ENCODE measurements around the gene RHPN2. TPM values are rescaled to one million over a fixed set of nuclear protein-coding genes. Genes with fewer than 3 reads are reported as not detected.

RHPN2 gene
- total RNA-seq, 2 donors from 2014 or later: 40.0 to 78.3 TPM

- no peak for TF ChIP-seq CTCF (IDR thresholded peaks at IDR 0.05)
- intact Hi-C loops (cut with DNase I): no loop called here
- Histone ChIP-seq H3K9me3 (no peaks in the 10 kb centered on the region), H3K27ac (no peak overlapping the region), H3K4me1 (no peaks in the 10 kb centered on the region), H3K27me3 (no peaks in the 10 kb centered on the region), H3K9ac (ENCODE audit: low read depth in 2 of 2, low read length in 2 of 2) (no peak overlapping the region), H3K4me3 (no peak overlapping the region), H3K36me3 (no peaks in the 10 kb centered on the region)
- no peak for DNase-seq
Observed at GRCh38 chr19:32930567-32930966, 134.1 kb downstream of the RHPN2 start.

- Histone ChIP-seq H3K27me3 (no peaks in the 10 kb centered on the region), H3K4me3 (no peak overlapping the region), H3K4me1 (no peaks in the 10 kb centered on the region), H3K27ac (no peak overlapping the region), H3K9me3 (no peaks in the 10 kb centered on the region), H3K9ac (ENCODE audit: low read depth in 2 of 2, low read length in 2 of 2) (no peak overlapping the region), H3K36me3 (no peaks in the 10 kb centered on the region)
- TF ChIP-seq CTCF (IDR thresholded peaks at IDR 0.05): no peak
- no peak for DNase-seq
- intact Hi-C loops (cut with DNase I): no loop called here
Observed at GRCh38 chr19:32928806-32929205, 135.9 kb downstream of the RHPN2 start.

Other genes with a start within 250 kb of the RHPN2 start
- 1 to 10 TPM in 1 of 2 donors, not detected in 1; 3.0 TPM for gene SLC7A9, start 195.1 kb downstream of the RHPN2 start, total RNA-seq
- 10 to 100 TPM; 15.3 to 16.6 TPM for gene CEP89, start 92.9 kb downstream of the RHPN2 start, total RNA-seq
- 1 to 10 TPM; 1.3 to 5.2 TPM for gene FAAP24, start 92.6 kb downstream of the RHPN2 start, total RNA-seq
- 10 to 100 TPM; 10.0 to 10.9 TPM for gene GPATCH1, start 16.3 kb upstream of the RHPN2 start, total RNA-seq
- gene WDR88, start 67.2 kb upstream of the RHPN2 start, total RNA-seq: not detected
- gene LRP3, start 129.4 kb upstream of the RHPN2 start, total RNA-seq: 10 to 100 TPM; 14.6 to 16.5 TPM
- gene SLC7A10, start 161.0 kb upstream of the RHPN2 start, total RNA-seq: not detected
- gene CEBPA, start 237.6 kb upstream of the RHPN2 start, total RNA-seq: 10 to 100 TPM; 67.1 to 76.4 TPM